HG03103 (cell line): ENCODE results near the gene SORCS3.

Experiments used
- ATAC-seq: cut with Tn5 transposase; IDR thresholded peaks from one replicate; pipeline ENCODE4 v1.9.1; 2021; ENCODE audit warnings: low read depth; ENCODE audit not compliant: unreplicated experiment

The SORCS3 gene

DNA sequence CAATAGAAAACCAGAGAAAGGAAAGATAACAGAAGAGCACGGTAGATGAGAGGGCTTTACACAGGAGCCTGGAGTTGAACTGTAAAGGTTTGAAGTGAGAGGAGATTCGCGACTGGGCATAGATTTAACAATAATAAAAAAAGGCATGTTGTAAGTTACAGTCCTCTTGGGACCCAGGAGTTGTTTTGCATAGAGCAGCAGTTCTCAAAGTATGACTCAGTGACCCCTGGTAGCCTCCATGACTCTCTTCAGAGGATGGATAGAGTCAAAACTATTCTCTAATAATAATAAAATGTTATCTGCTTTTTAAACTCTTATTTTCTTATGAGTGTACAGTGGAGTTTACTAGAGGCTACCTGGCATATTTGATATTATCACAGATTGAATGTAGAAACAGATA lies 262.3 kb downstream of the SORCS3 start:
- ATAC-seq = no peak

DNA sequence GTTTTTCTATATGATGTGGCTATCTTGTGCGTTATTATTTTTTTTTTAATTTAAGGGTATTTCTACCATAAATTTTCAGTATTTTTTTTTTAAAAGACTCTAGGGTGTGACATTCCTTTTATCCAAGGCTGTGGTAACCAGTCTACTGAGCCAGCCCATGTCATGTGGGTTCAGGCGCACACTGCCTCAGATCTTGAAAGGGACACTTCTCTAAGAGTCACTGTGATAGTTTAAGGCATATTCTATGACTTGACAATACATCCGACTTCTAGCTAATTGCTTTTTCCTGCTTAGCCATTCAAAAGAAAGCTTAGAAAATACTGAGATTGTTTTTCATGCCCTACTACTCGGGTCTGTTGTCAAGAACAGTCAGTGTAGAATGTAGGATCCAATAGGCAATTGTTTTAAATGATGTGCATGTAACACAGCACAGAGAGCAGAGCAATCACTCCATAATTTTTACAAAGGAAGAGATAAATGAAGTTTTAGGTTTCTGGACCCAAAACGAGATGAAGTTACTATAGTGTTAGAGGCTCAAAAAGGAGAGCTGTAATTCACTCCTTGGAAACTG lies 263.7 kb downstream of the SORCS3 start:
- no peak for ATAC-seq

GRCh38 chr10:104906112-104906511 lies 265.0 kb downstream of the SORCS3 start:
- no peak for ATAC-seq

DNA sequence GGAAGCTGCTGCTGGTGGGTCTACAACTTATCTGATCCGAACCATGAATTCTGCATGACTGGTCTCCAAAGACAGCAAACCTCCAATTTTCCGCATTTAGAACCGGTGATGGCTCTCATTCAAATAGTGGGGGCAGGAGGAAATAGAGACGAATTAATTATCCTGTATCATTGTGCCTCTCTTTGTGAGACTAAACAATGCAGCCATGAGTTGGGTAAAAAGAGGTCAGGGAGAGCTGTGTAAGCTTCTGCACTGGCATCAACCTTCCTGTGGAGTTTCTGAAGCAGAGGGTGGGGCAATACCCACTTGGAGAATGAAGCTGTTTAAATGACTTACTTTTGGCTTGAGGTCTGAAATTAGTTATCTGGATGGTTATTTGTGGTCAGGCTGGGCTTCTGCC lies 266.4 kb downstream of the SORCS3 start:
- no peak for ATAC-seq

- ATAC-seq = no peak
Measured at GRCh38 chr10:104908581-104908980, 267.5 kb downstream of the SORCS3 start.

GRCh38 chr10:104910712-104911111 lies 269.6 kb downstream of the SORCS3 start:
- ATAC-seq = no peak

GRCh38 chr10:104913390-104913789 lies 272.3 kb downstream of the SORCS3 start:
- no peak for ATAC-seq

- ATAC-seq = no peak
Measured at GRCh38 chr10:104920476-104920875, 279.4 kb downstream of the SORCS3 start.

DNA sequence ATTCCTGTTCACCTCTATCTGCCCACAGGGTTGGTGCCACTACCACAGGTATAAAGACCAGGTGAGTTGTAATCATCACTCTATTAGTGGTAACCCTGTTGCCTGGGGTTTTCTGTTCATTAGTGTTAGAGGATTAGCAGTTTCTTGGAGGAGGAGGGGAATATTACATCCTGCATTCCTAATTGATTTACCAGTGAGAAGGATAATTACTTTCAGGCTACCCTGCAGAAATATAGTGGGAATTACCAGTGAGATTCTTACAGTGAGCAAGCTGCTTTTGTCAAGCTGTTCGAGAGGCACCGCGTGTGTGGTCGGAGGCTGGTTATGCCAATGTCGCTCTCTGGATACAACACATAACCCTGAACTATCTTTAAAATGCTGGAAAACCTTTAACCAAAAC lies 280.7 kb downstream of the SORCS3 start:
- no peak for ATAC-seq

DNA sequence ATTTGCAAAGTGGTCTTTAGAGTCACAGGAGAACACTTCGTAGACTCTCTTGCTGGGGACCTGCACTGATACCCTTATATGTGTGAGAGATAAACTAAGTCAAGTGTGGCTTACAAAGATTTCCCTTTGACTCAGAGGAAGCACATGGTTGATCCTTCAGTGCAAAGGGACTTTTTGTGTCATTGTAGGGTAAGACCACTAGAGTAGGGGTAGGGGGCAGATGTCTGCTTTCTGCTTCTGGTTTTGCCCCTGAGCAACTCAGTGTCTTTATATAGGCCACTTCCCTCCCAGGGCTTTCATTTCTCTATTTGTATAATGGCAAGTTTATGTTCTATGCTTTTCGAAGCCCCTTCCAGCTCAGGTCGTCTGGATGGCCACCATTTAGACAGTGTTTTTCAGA lies 281.7 kb downstream of the SORCS3 start:
- peak; percentile 82 for ATAC-seq

GRCh38 chr10:104923501-104923900 lies 282.4 kb downstream of the SORCS3 start:
- no peak for ATAC-seq

- no peak for ATAC-seq
Measured at GRCh38 chr10:104924101-104924795, 283.2 kb downstream of the SORCS3 start.

DNA sequence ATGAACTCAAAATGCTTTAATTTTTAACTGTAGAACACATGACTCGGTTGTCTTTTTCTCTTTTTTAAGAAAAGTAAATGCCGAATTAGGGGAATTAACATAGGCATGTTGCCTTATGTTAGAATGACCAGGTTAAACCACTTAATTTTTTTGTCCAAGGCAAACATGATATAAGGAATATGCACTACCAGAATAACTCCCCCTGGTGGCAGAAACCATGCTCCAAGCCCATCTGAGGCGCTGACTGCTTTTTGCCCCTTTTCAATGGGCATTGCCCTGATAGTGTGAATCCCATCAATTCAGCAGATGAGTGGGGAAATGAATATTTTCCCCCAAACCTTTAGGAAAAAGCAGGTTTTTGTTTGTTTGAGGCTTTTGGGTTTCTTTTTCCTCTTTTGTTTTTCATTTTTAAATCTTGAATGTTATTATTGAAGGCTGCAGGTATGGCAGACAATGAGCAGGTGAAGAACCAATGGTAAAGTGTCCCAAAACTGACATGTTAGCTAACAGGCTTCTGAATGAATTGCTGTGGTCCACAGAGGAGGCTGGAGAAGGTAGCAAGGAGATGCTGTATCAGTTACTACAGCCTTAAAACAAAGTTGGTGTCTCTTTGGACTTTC lies 284.3 kb downstream of the SORCS3 start:
- ATAC-seq = no peak

DNA sequence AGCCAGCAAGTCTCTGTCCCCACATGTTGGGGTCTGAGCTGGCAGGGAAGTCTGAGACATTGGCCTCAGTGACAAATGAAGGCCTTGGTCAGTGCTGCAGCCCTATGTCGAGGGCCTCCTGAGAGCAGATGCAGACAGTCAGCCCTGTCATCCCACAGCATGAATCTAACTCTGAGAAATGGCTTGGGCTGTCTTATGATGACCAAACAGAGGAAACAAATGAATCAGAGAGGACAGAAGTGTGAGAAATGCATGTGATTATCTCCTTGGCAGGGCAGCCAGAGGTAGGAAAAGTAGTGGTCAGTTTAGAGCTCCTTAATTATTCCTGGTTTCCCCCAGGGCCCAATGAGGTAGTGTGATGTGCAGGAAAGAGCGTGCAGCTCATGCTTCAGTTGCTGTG lies 287.6 kb downstream of the SORCS3 start:
- ATAC-seq = no peak

DNA sequence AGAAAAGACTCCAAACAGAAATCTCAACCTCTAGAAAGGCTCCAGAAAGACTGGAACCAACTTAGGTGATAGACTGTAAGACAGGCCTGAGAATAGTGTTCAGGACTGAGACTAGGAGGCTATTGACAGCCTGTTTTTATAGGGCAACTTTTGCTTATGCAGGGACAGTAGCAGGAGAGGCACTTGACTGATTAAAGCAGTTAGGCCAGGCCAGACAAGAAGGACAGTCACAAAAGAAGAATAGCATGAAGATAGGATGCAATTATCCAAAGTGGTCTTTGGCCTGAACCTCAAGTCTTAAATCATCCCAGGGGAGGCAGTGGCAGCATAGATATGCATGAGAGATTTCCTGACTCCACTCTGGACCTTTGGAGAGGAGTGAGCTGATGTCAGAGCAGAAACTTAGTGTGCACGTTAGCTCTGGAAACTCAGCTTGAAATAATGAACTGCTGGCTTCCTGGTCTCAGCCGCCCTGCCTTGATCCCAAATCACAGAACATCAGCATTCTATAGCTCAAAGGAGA lies 290.6 kb downstream of the SORCS3 start:
- ATAC-seq = no peak

- no peak for ATAC-seq
Measured at GRCh38 chr10:104935656-104936055, 294.6 kb downstream of the SORCS3 start.

DNA sequence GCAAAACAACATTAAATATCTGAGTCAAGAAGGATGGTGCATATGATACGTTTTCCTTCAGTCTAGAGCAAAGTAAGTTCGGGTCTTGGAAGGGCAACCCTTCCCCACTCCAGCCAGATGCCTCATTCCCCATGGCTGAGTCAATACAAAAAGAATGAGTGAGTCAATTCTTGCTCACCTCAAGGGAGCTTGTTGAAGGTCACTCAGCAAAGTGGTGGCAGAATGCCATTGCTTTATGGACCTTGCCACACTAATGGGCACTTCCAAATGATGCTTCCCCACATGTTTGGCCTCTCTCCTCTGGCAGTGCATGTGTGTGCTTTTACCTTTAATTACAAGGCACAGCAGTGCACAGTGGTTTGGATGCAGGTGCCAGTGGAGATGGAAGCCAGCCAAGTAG lies 296.5 kb downstream of the SORCS3 start:
- ATAC-seq = no peak

DNA sequence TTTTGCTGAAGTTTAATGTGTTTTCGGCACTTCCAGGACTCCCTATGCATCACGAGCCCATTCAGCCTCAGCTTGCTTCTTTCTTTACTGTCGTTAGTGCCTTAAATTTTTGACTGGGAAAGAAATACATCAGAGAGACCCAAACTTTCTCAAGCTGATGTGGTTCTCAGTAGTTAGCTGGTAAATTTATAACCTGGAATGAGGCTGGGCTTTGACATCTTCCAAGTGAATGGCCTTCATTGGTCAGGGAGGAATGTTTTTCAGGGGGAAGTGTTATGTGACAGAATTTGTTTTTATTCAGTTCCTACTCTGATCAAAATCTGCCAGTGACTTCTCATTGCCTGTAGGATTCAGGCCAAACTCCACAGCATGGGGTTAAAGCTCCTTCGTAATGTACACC lies 296.9 kb downstream of the SORCS3 start:
- ATAC-seq = no peak

DNA sequence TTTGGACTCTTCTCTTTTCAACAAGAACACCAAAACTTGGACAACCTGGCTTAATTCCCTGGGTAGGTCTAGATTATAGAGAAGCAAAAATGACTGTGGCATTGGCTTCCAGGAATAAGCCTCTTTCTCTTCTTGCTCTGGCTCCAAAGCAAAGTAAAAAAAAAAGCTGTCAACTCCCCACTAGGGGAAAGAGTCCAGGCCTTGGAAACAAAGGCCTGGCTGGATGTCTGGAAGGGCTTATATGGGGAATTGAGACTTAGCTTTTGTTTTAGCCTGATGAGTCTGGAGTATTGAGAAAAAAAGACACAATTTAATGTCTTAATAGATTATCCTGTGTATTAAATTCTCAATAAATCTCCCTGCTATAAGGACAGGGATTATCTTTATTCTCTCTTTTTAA lies 300.6 kb downstream of the SORCS3 start:
- no peak for ATAC-seq

DNA sequence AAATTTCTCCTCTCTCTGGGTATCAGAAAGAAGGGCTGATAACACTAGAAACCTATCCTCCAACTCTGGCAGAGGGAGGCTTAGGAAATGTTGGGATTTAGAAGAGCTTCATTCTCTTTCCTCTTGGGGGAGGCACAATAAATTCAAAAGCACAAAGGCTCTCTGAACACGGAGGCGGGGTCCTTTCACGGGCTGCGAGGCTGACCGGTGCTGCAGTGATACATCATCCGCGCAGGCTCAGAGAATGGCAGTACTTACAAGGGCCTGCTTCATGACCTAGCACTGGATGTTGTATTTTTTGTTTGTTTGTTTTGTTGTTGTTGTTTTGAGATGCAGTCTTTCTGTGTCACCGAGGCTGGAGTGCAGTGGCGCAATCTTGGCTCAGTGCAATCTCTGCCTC lies 306.2 kb downstream of the SORCS3 start:
- no peak for ATAC-seq

DNA sequence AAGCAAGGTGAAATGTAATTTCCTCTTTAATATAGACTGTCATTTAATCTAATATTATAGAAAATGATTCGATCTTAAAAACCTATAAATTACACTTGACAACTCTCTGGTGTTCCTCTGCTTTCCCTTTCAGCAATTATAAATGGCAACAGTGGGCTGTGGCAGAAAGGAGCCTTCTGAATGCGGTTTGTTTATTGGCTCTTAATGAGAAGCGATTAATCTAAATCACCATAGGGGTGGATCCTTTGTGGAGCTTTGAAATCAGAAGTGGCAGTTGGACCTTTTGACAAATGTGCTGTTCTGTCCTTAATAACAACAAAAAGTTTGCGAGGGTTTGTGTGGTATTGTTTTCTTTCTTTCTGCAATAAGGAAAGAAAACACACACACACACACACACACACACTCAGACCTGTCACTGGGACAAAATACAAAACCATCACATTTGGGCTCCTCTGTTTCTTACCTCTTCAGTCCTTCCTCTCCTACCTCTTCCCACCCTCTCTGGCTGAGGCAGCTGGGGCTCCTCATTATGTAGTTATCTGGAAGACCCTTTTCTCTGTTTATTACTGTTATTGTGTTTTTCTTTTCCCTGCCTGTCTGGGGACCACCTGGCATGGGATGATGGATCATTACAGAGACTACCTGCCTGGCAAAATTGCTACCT lies 316.2 kb downstream of the SORCS3 start:
- no peak for ATAC-seq
